Suprapubic skin (tissue), 4 donors: ENCODE results near the gene COMMD6.

Experiments
- CTCF ChIP-seq, 2 donors: fragments of 200-600 bp in 1 of 2; fragments of 450-650 bp in 1 of 2; sonication (generic) in 1 of 2; IDR thresholded peaks; one replicate each; pipeline ENCODE4 v1.5.1; 2016 to 2019; ENCODE audit warnings: antibody characterized with exemption in 2 of 2, mild to moderate bottlenecking in 1 of 2, moderate library complexity in 1 of 2
- EP300 ChIP-seq: sonication (generic); formaldehyde crosslinking; IDR thresholded peaks from one replicate; pipeline ENCODE4 v1.6.1; 2017; ENCODE audit warnings: antibody characterized with exemption
- POLR2A ChIP-seq, 2 donors: fragments of 450-650 bp; IDR thresholded peaks; one replicate each; pipeline ENCODE4 v1.6.1; 2017; ENCODE audit warnings: antibody characterized with exemption in 2 of 2, mild to moderate bottlenecking in 2 of 2, moderate library complexity in 2 of 2
- POLR2AphosphoS5 ChIP-seq, 3 donors: sonication (generic); formaldehyde crosslinking; IDR thresholded peaks; one replicate each; pipeline ENCODE4 v1.6.1; 2017; ENCODE audit warnings: antibody characterized with exemption in 3 of 3

- TF ChIP-seq CTCF (IDR thresholded peaks at IDR 0.05) (no peak), POLR2A (IDR thresholded peaks at IDR 0.05) (no peak), POLR2AphosphoS5 (IDR thresholded peaks at IDR 0.05) (no peak), EP300 (no peak)
Measured at GRCh38 chr13:75555836-75556235, 18.2 kb upstream of the COMMD6 start.
